ENCODE data around the gene PHF5A.

Gene PHF5A

GRCh38 chr22:41468381-41469217 lies at the start of gene PHF5A, which contains the start of gene ACO2:
PHF5A (minus strand) TSS chr22:41468692; CDS start chr22:41468653, 39 bp downstream.
ACO2 (plus strand) TSS chr22:41469117; CDS start chr22:41469147, 30 bp downstream.
- peak; percentile 83 for DNase-seq (ENCODE audit: low spot score)

- DNase-seq (ENCODE audit: low spot score): no peak
These were observed 49.5 kb upstream of the PHF5A start for GRCh38 chr22:41518048-41518347.

GRCh38 chr22:41517172-41518047 lies 48.9 kb upstream of the PHF5A start:
- DNase-seq (ENCODE audit: low spot score): peak; percentile 79

GRCh38 chr22:41516462-41516861 lies 48.0 kb upstream of the PHF5A start:
- no peak for DNase-seq (ENCODE audit: low spot score)

- DNase-seq (ENCODE audit: low spot score): no peak
These were observed 44.9 kb upstream of the PHF5A start for GRCh38 chr22:41513391-41513790.

- DNase-seq (ENCODE audit: low spot score): peak; percentile 54
These were observed 44.1 kb upstream of the PHF5A start for GRCh38 chr22:41512421-41513194.

GRCh38 chr22:41511521-41511968 lies 43.1 kb upstream of the PHF5A start:
- no peak for DNase-seq (ENCODE audit: low spot score)

GRCh38 chr22:41508770-41509170 lies 40.3 kb upstream of the PHF5A start:
- DNase-seq (ENCODE audit: low spot score): no peak

GRCh38 chr22:41507330-41508063 lies 39.0 kb upstream of the PHF5A start:
- no peak for DNase-seq (ENCODE audit: low spot score)

GRCh38 chr22:41505511-41506220 lies 37.2 kb upstream of the PHF5A start:
- DNase-seq (ENCODE audit: low spot score): no peak

GRCh38 chr22:41504816-41505215 lies 36.3 kb upstream of the PHF5A start:
- no peak for DNase-seq (ENCODE audit: low spot score)

- no peak for DNase-seq (ENCODE audit: low spot score)
These were observed 35.9 kb upstream of the PHF5A start for GRCh38 chr22:41504397-41504796.

- DNase-seq (ENCODE audit: low spot score): no peak
These were observed 32.7 kb upstream of the PHF5A start for GRCh38 chr22:41501209-41501608.

GRCh38 chr22:41500303-41500702 lies 31.8 kb upstream of the PHF5A start:
- no peak for DNase-seq (ENCODE audit: low spot score)

GRCh38 chr22:41499624-41500280 lies 31.3 kb upstream of the PHF5A start:
- DNase-seq (ENCODE audit: low spot score): no peak

GRCh38 chr22:41498303-41498835 lies 29.9 kb upstream of the PHF5A start:
- DNase-seq (ENCODE audit: low spot score): no peak

GRCh38 chr22:41491374-41492100 lies 23.0 kb upstream of the PHF5A start:
- no peak for DNase-seq (ENCODE audit: low spot score)

- DNase-seq (ENCODE audit: low spot score): no peak
These were observed 20.3 kb upstream of the PHF5A start for GRCh38 chr22:41488596-41489385.

- DNase-seq (ENCODE audit: low spot score): no peak
These were observed 19.6 kb upstream of the PHF5A start for GRCh38 chr22:41488076-41488475.
